H1 (cell line): ENCODE results near the gene SLC2A5. TPM values are rescaled to one million over a fixed set of nuclear protein-coding genes. Genes with fewer than 3 reads are reported as not detected.

Experiments
- JUN ChIP-seq: IDR thresholded peaks from 2 replicates; pipeline ENCODE4 v1.6.1; 2011; ENCODE audit warnings: low read depth, mild to moderate bottlenecking, improper control_type of control experiment, low read length
- JUND ChIP-seq: IDR thresholded peaks from 2 replicates; pipeline ENCODE4 v1.6.1; 2011; ENCODE audit warnings: mild to moderate bottlenecking, improper control_type of control experiment, low read length
- POLR2AphosphoS5 ChIP-seq: IDR thresholded peaks from 2 replicates; pipeline ENCODE4 v1.6.1; 2011; ENCODE audit warnings: low read depth, low read length
- polyA plus RNA-seq, 7 experiments: library from polyadenylated mRNA; depleted of rRNA in 3 of 7; stranded (reverse) in 5 of 7; unstranded in 2 of 7; fragments of >200 nt in 5 of 7; fragments of 200-250 nt in 2 of 7; gene quantifications; 1 replicate in 5 of 7; 2 replicates in 1 of 7; 4 replicates in 1 of 7; pipeline versions ENCODE4 v1.2.1 to v1.2.3, GENCODE V29; 2011 to 2013; ENCODE audit warnings: missing spikeins in 2 of 7, mixed read lengths in 2 of 7
- total RNA-seq: library from RNA; stranded (reverse); fragmentation: NEBNext Ultra II Directional; extraction: Animal tissue kit (Norgen Biotek cat#: 25700); gene quantifications from 2 replicates; pipeline ENCODE4 v1.2.1, GENCODE V29; 2021
- TF ChIP-seq, protein P1 (sequence below): IDR thresholded peaks from 2 replicates; pipeline ENCODE4 v1.6.1; 2011; ENCODE audit warnings: low read depth, mild to moderate bottlenecking, low read length; ENCODE audit not compliant: insufficient read depth

Gene SLC2A5
- total and polyA plus RNA-seq, 2 of the 8 experiments (the other 6 are each of a cell fraction or from before 2014, with no cell fraction given) = 0.12 TPM; not detected in 1

DNA sequence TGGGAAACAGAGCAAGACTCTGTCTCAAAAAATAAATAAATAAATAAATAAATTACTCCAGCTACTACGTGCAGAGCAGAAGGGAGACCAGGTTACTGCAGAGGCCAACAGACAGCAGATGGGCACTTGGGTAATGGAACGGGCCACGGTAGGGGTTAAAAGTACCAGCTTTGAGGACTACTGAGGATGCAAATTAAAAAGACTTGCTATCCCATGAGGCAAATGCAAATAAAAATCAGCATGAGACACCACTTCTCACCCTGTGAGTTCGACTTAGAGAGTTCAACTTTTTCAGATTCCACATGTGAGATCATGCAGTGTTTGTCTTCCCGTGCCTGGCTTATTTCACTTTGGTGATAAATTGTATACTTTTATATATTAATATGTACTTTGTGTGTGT lies 6.6 kb downstream of the SLC2A5 start (continued):
- TF ChIP-seq JUN (no peak), POLR2AphosphoS5 (no peak), JUND (no peak)
- TF ChIP-seq, protein P1, sequence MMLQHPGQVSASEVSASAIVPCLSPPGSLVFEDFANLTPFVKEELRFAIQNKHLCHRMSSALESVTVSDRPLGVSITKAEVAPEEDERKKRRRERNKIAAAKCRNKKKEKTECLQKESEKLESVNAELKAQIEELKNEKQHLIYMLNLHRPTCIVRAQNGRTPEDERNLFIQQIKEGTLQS = no peak
